ENCODE results near the gene AXL.
"Not testable (repeated sequence)": the region's sequence is repeated elsewhere in the genome, so short reads cannot be mapped to it uniquely, and the experiment has no call there.

AXL gene

DNA sequence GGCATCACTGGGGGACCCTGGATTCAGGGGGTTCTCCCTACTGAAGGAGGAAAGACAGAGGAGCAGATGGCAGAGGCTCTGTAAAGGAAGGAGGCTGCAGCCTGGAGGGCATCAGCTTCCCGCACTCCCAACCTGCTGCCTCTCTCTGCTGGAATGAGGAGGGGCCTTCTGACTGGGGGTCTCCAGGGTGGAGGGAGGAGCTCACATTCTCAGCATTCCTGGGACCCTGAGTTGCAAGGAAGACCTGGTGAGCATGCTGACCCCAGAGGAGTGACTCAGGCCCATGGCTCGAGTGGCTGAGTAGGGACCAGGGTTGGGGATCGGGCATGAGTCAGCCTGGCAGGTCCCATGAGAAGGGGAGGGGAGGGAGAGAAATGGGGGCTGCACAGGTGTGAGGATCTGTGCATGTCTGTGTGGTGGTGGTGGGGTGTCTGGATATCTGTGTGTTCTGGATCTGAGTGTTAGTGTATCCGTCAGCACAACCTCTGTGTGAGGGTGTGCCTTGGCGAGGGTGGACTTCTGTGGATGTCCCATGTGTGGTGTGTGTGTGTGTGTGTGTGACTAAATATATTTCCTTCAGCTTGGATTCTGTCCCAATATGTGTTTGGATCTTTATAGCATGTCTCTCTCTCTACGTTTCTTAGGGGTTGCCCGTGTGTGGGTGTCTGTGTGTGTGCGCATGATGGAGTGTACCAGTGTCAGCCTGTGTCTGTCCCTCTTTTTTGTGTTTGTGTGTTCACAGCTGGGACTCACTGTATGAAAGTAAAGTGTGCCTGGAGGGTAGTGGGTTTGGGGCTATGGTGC is 4.6 kb downstream of the AXL start:
- Mint-ChIP-seq H3K4me1 (ENCODE audit: low read depth) (peaks cover 22% of the 10 kb centered on the region), H3K4me3 (no peak overlapping the region), H3K27ac (peak overlapping the region; percentile 18), H3K36me3 (no peaks in the 10 kb centered on the region), H3K9me3 (ENCODE audit: low read depth) (no peaks in the 10 kb centered on the region), H3K27me3 (peaks cover 9% of the 10 kb centered on the region)

DNA sequence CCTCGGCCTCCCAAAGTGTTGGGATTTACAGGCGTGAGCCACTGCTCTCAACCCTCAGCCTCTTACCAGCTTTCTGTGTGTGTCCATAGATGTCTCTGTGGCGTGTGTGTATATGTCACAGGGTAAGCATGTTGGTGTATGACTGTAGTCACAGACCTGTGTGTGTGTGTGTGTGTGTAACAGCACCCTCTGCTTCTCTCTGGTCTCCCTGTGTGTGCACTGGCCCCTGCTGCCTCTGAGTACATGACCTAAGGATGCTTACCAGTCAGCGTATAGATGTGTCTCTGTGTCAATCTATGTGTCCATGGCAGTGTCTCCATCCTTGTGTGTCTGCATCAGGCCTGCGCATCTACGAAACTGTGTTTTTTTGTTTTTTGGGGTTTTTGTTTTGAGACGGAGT is 5.6 kb downstream of the AXL start:
- Mint-ChIP-seq H3K27ac (peak overlapping the region; percentile 19), H3K36me3 (no peaks in the 10 kb centered on the region), H3K4me1 (ENCODE audit: low read depth) (peaks cover 22% of the 10 kb centered on the region), H3K4me3 (no peak overlapping the region), H3K27me3 (peaks cover 9% of the 10 kb centered on the region), H3K9me3 (ENCODE audit: low read depth) (no peaks in the 10 kb centered on the region)

- peaks cover 22% of the 10 kb centered on the region for H3K4me1 Mint-ChIP-seq (ENCODE audit: low read depth)
- peak overlapping the region; percentile 90 for H3K27ac Mint-ChIP-seq
- peak overlapping the region; percentile 85 for H3K4me3 Mint-ChIP-seq
- H3K36me3 Mint-ChIP-seq: no peaks in the 10 kb centered on the region
- H3K27me3 Mint-ChIP-seq: peaks cover 5% of the 10 kb centered on the region
- H3K9me3 Mint-ChIP-seq (ENCODE audit: low read depth): no peaks in the 10 kb centered on the region
These were observed 6.4 kb downstream of the AXL start for GRCh38 chr19:41225238-41226052.

DNA sequence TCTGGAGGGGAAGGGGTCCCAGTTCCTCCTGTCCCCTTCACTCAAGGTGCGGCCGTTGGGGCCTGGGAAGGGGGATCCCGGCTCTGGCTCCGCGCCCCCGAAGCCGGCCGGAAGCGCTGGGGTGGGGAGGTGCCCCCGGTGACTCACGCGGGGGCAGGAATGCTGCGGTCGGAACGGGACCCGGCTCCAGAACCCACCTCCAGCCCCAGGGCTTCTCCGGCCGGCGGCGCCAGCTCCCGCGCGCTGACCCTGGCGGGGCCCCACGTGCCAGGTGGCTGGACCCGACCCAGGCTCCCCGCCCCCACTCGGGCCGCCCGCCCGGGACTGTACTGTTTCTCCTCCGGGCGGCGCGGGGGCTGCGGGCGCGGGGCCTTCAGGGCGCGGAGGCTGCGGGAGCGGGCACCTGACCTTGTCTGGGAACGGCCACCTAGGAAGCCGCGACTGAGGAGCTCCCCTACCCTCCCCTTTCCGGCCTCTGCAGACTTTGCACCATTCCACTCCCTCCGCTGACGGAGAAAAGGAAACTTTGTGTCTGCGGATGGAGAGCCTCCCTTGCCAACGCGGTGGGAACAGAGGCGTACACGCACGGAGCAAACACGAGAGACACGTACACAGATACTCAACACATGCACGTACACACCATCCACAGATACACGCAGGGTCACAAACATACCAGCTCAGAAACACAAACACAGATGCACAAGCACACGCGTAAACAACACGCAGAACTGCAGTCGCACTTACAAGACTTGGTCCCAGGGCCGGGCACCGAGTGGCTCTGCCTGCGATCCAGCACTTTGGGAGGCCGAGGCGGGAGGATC is 7.2 kb downstream of the AXL start:
- H3K4me1 Mint-ChIP-seq (ENCODE audit: low read depth): peaks cover 22% of the 10 kb centered on the region
- peaks cover 2% of the 10 kb centered on the region for H3K27me3 Mint-ChIP-seq
- H3K27ac Mint-ChIP-seq: peak overlapping the region; percentile 90
- no peaks in the 10 kb centered on the region for H3K36me3 Mint-ChIP-seq
- H3K4me3 Mint-ChIP-seq: peak overlapping the region; percentile 88
- H3K9me3 Mint-ChIP-seq (ENCODE audit: low read depth): no peaks in the 10 kb centered on the region

DNA sequence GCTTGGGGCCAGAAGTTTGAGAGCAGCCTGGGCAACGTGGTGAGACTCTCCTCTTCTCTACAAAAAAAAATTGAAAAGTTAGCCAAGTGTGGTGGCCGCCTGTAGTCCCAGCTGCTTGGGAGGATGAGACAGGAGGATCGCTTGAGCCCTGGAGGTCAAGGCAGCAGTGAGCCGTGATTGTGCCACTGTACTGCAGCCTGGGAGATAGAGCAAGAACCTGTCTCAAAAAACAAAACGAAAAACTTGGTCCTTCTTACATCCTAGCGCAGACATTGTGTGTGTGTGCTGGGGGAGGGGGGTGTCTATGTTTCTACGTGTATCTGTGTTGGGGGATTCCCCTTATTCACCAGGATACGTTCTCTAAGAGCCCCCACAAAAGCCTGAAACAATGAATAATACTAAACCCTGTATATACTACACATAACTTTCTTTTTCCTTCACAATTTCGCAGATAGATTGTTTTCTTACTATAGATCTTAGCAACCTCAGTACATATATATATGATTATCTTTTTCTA is 7.9 kb downstream of the AXL start:
- Mint-ChIP-seq H3K27me3 (peaks cover 2% of the 10 kb centered on the region), H3K4me1 (ENCODE audit: low read depth) (peaks cover 22% of the 10 kb centered on the region), H3K9me3 (ENCODE audit: low read depth) (no peaks in the 10 kb centered on the region)

GRCh38 chr19:41228486-41228885 is 9.5 kb downstream of the AXL start:
- H3K27me3 Mint-ChIP-seq: peaks cover 2% of the 10 kb centered on the region
- no peak overlapping the region for H3K27ac Mint-ChIP-seq
- H3K4me3 Mint-ChIP-seq: no peak overlapping the region
- H3K36me3 Mint-ChIP-seq: no peaks in the 10 kb centered on the region
- H3K9me3 Mint-ChIP-seq (ENCODE audit: low read depth): no peaks in the 10 kb centered on the region
- peaks cover 22% of the 10 kb centered on the region for H3K4me1 Mint-ChIP-seq (ENCODE audit: low read depth)

More for the DNA sequence above, 7.9 kb downstream of the AXL start:
- Mint-ChIP-seq H3K4me3 (peak overlapping the region; percentile 88), H3K27ac (peak overlapping the region; percentile 84), H3K36me3 (no peaks in the 10 kb centered on the region)

DNA sequence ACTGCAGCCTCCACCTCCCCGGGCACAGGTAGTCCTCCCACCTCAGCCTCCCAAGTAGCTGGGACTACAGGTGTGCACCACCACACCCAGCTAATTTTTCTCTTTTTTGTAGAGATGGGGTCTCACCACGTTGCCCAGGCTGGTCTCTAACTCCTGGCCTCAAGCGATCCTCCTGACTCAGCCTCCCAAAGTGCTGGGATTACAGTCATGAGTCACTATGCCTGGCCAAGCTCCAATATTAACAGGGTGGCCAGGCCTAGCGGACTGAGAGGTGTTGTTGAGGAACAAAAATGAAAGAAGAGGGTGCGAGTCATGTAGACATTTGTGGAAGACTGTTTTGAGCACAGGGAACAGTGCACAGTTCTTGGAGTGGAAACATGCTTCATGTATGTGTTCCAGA is 10.3 kb downstream of the AXL start:
- not testable (repeated sequence) for H3K4me3 Mint-ChIP-seq; H3K36me3 Mint-ChIP-seq; H3K27ac Mint-ChIP-seq; H3K27me3 Mint-ChIP-seq; H3K9me3 Mint-ChIP-seq (ENCODE audit: low read depth)
- peaks cover 16% of the 10 kb centered on the region for H3K4me1 Mint-ChIP-seq (ENCODE audit: low read depth)

- Mint-ChIP-seq H3K27me3 (peaks cover 2% of the 10 kb centered on the region), H3K9me3 (ENCODE audit: low read depth) (no peaks in the 10 kb centered on the region), H3K27ac (no peak overlapping the region), H3K36me3 (no peaks in the 10 kb centered on the region), H3K4me1 (ENCODE audit: low read depth) (peaks cover 15% of the 10 kb centered on the region), H3K4me3 (no peak overlapping the region)
These were observed 11.2 kb downstream of the AXL start for GRCh38 chr19:41230067-41230857.

GRCh38 chr19:41232686-41233085 is 13.7 kb downstream of the AXL start:
- Mint-ChIP-seq H3K27ac (no peak overlapping the region), H3K4me3 (no peak overlapping the region), H3K36me3 (no peaks in the 10 kb centered on the region), H3K27me3 (peaks cover 2% of the 10 kb centered on the region), H3K4me1 (ENCODE audit: low read depth) (no peaks in the 10 kb centered on the region), H3K9me3 (ENCODE audit: low read depth) (no peaks in the 10 kb centered on the region)

DNA sequence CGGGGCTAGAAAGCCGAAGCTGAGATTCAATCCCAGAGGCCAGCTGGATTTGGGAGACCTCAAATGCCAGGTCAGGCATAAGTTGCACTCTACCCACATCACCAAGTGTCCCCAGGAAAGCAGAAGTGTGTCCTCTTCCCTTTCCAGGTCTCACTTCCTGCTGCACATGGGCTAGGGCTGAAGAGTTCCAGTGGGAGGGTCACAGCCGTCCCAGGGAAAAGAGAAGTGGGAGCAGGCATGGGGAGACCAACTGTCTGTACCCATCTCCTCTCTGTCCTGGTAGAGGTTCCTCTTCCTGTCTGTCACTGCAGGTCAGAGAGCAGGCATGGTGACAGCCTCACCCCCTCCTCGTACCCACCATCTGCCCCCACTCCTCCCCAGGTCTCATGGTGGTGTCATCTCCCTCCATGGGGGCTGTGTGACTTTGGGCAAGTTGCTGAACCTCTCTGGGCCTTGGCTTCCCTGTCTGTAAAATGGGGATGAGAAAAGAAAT is 14.8 kb downstream of the AXL start:
- Mint-ChIP-seq H3K27ac (no peak overlapping the region), H3K36me3 (no peaks in the 10 kb centered on the region)

GRCh38 chr19:41234512-41235168 is 15.6 kb downstream of the AXL start:
- H3K9me3 Mint-ChIP-seq (ENCODE audit: low read depth): no peaks in the 10 kb centered on the region
- H3K27me3 Mint-ChIP-seq: no peaks in the 10 kb centered on the region
- H3K4me1 Mint-ChIP-seq (ENCODE audit: low read depth): no peaks in the 10 kb centered on the region
- H3K27ac Mint-ChIP-seq: no peak overlapping the region
- no peaks in the 10 kb centered on the region for H3K36me3 Mint-ChIP-seq
- no peak overlapping the region for H3K4me3 Mint-ChIP-seq

More for the DNA sequence above, 14.8 kb downstream of the AXL start:
- Mint-ChIP-seq H3K4me1 (ENCODE audit: low read depth) (no peaks in the 10 kb centered on the region), H3K9me3 (ENCODE audit: low read depth) (no peaks in the 10 kb centered on the region), H3K4me3 (no peak overlapping the region), H3K27me3 (no peaks in the 10 kb centered on the region)

DNA sequence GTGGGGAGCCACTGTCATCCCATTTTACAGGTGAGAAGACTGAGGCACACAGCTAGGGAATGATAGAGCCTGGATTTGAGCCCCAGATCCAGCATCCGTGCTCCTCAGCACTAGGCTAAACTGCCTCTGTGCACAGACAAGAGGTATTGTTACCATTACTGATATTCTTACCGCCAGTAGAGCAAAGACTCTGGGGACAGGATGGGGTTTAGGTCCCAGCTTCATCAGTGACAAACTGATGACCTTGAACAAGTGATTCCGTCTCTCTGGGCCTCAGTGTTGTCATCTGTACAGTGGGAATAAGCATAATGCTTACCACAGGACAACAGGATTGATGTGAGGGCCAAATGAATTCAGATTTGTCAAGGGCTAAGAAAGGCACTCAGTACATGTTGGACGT is 16.5 kb downstream of the AXL start:
- H3K36me3 Mint-ChIP-seq: no peaks in the 10 kb centered on the region
- no peak overlapping the region for H3K27ac Mint-ChIP-seq
- H3K4me3 Mint-ChIP-seq: no peak overlapping the region
- H3K4me1 Mint-ChIP-seq (ENCODE audit: low read depth): no peaks in the 10 kb centered on the region
- H3K9me3 Mint-ChIP-seq (ENCODE audit: low read depth): no peaks in the 10 kb centered on the region
- no peaks in the 10 kb centered on the region for H3K27me3 Mint-ChIP-seq

- no peaks in the 10 kb centered on the region for H3K4me1 Mint-ChIP-seq (ENCODE audit: low read depth)
- no peaks in the 10 kb centered on the region for H3K36me3 Mint-ChIP-seq
- H3K27me3 Mint-ChIP-seq: no peaks in the 10 kb centered on the region
- H3K4me3 Mint-ChIP-seq: no peak overlapping the region
- H3K9me3 Mint-ChIP-seq (ENCODE audit: low read depth): no peaks in the 10 kb centered on the region
- H3K27ac Mint-ChIP-seq: no peak overlapping the region
These were observed 19.2 kb downstream of the AXL start for GRCh38 chr19:41238244-41238643.

All from activated naive CD8-positive, alpha-beta T cell (primary cell).